GM18873 (cell line): ENCODE data around the gene DENND11.
"Not testable (repeated sequence)": the region's sequence is repeated elsewhere in the genome, so short reads cannot be mapped to it uniquely, and the experiment has no call there.

Experiments used
- ATAC-seq: cut with Tn5 transposase; IDR thresholded peaks from one replicate; pipeline ENCODE4 v1.9.1; 2021; ENCODE audit warnings: mild to moderate bottlenecking, moderate library complexity, moderate number of reproducible peaks; ENCODE audit not compliant: unreplicated experiment, low FRiP score

DENND11 gene

GRCh38 chr7:141709318-141709717 lies 7.4 kb upstream of the DENND11 start:
- ATAC-seq, result no peak

GRCh38 chr7:141708351-141708750 lies 6.4 kb upstream of the DENND11 start, which contains the start of gene WEE2:
Gene WEE2 (plus strand): TSS chr7:141708353. CDS start chr7:141708759, 406 bp downstream.
- no peak for ATAC-seq

GRCh38 chr7:141706239-141707064 lies 4.5 kb upstream of the DENND11 start:
- no peak for ATAC-seq

- ATAC-seq, result no peak
Measured at GRCh38 chr7:141704741-141705140, 2.8 kb upstream of the DENND11 start.

- no peak for ATAC-seq
Measured at GRCh38 chr7:141704112-141704511, 2.1 kb upstream of the DENND11 start.

GRCh38 chr7:141702892-141703291 lies 926 bp upstream of the DENND11 start:
- no peak for ATAC-seq

GRCh38 chr7:141701489-141702046 lies 398 bp downstream of the DENND11 start:
- peak; percentile 54 for ATAC-seq

- no peak for ATAC-seq
Measured at GRCh38 chr7:141700848-141701371, 1.1 kb downstream of the DENND11 start.

- no peak for ATAC-seq
Measured at GRCh38 chr7:141700296-141700847, 1.6 kb downstream of the DENND11 start.

- no peak for ATAC-seq
Measured at GRCh38 chr7:141699860-141700259, 2.1 kb downstream of the DENND11 start.

- ATAC-seq, result no peak
Measured at GRCh38 chr7:141698247-141699015, 3.5 kb downstream of the DENND11 start.

GRCh38 chr7:141697211-141697871 lies 4.6 kb downstream of the DENND11 start:
- ATAC-seq, result no peak

- no peak for ATAC-seq
Measured at GRCh38 chr7:141696348-141696747, 5.6 kb downstream of the DENND11 start.

- no peak for ATAC-seq
Measured at GRCh38 chr7:141695803-141696289, 6.1 kb downstream of the DENND11 start.

- no peak for ATAC-seq
Measured at GRCh38 chr7:141693082-141693481, 8.9 kb downstream of the DENND11 start.

GRCh38 chr7:141691961-141692360 lies 10.0 kb downstream of the DENND11 start:
- ATAC-seq, result no peak

GRCh38 chr7:141691540-141691939 lies 10.4 kb downstream of the DENND11 start:
- no peak for ATAC-seq

- not testable (repeated sequence) for ATAC-seq
Measured at GRCh38 chr7:141689072-141689825, 12.7 kb downstream of the DENND11 start.

- no peak for ATAC-seq
Measured at GRCh38 chr7:141688043-141688442, 13.9 kb downstream of the DENND11 start.
